H1 (cell line): ENCODE data around the gene RETREG1. TPM values are rescaled to one million over a fixed set of nuclear protein-coding genes. Genes with fewer than 3 reads are reported as not detected.

Experiments
- CTCF ChIA-PET: fragments of 300-600 bp; sonication (Branson Sonifier 250); formaldehyde crosslinking; loops from one replicate; lab custom pipeline; 2021; ENCODE audit not compliant: partially characterized antibody; lab: Charles Lee
- POLR2A ChIA-PET: fragments of 300-600 bp; sonication (Branson Sonifier 250); formaldehyde crosslinking; loops from one replicate; lab custom pipeline; 2021; ENCODE audit warnings: inconsistent platforms; ENCODE audit not compliant: partially characterized antibody; lab: Charles Lee
- DNase-seq, 2 experiments: peaks; one replicate each; pipeline versions ENCODE4 v3.0.0 to v3.0.0-alpha.2; 2010 to 2022; ENCODE audit warnings: low spot score in 2 of 2, low read depth in 1 of 2, mixed read lengths in 1 of 2
- FAIRE-seq: peaks from 2 replicates; lab custom pipeline; 2011; peaks lifted over from hg19 to GRCh38; lab: Jason Lieb, UNC
- H2AFZ ChIP-seq: 2 replicates; pipeline ENCODE4 v1.8.1; 2012; ENCODE audit warnings: low read length, inconsistent platforms
- H2AK5ac ChIP-seq: 2 replicates; pipeline ENCODE4 v1.6.1; 2013; ENCODE audit warnings: low read depth, low read length
- H2BK120ac ChIP-seq: replicated peaks from 2 replicates; pipeline ENCODE3; 2013; ENCODE audit warnings: low read depth, low read length, inconsistent platforms
- H2BK12ac ChIP-seq: 2 replicates; pipeline ENCODE4 v1.6.1; 2013; ENCODE audit warnings: low read depth, low read length
- H2BK15ac ChIP-seq: 2 replicates; pipeline ENCODE4 v1.6.1; 2013; ENCODE audit warnings: low read length
- H2BK20ac ChIP-seq: 2 replicates; pipeline ENCODE4 v1.6.1; 2013; ENCODE audit warnings: low read length
- H2BK5ac ChIP-seq: 2 replicates; pipeline ENCODE4 v1.6.1; 2013; ENCODE audit warnings: low read depth, low read length
- H3K14ac ChIP-seq: 2 replicates; pipeline ENCODE4 v1.6.1; 2013; ENCODE audit warnings: inconsistent platforms; ENCODE audit not compliant: insufficient read length
- H3K18ac ChIP-seq: 2 replicates; pipeline ENCODE4 v1.6.1; 2013; ENCODE audit warnings: low read length; ENCODE audit errors: extremely low read depth
- H3K23ac ChIP-seq: 2 replicates; pipeline ENCODE4 v1.6.1; 2013; ENCODE audit warnings: inconsistent platforms; ENCODE audit not compliant: insufficient read length
- H3K23me2 ChIP-seq: 2 replicates; pipeline ENCODE4 v1.6.1; 2013; ENCODE audit warnings: low read depth, low read length
- H3K27ac ChIP-seq: 2 replicates; pipeline ENCODE4 v1.6.1; 2011; ENCODE audit warnings: low read depth, low read length, inconsistent platforms
- H3K27me3 ChIP-seq, 4 experiments: replicated peaks in 1 of 4; 1 replicate in 1 of 4; 2 replicates in 3 of 4; pipeline versions ENCODE4 v1.6.1 to v1.8.1; 2011 to 2013; ENCODE audit warnings: low read length in 3 of 4, mild to moderate bottlenecking in 3 of 4, inconsistent platforms in 2 of 4, mixed read lengths in 2 of 4, moderate library complexity in 1 of 4; ENCODE audit not compliant: control insufficient read depth in 3 of 4, insufficient read depth in 3 of 4; ENCODE audit errors: extremely low read depth in 1 of 4
- H3K36me3 ChIP-seq, 4 experiments: 2 replicates each; pipeline versions ENCODE4 v1.6.1 to v1.8.1; 2011 to 2013; ENCODE audit warnings: mild to moderate bottlenecking in 4 of 4, low read length in 3 of 4, moderate library complexity in 2 of 4, control low read depth in 1 of 4, inconsistent platforms in 1 of 4; ENCODE audit not compliant: insufficient read depth in 4 of 4, control insufficient read depth in 2 of 4
- H3K4ac ChIP-seq: replicated peaks from 2 replicates; pipeline ENCODE3; 2013; ENCODE audit warnings: low read length, low read depth, mixed read lengths, inconsistent platforms; ENCODE audit not compliant: insufficient read length
- H3K4me1 ChIP-seq, 4 experiments: replicated peaks in 1 of 4; 1 replicate in 1 of 4; 2 replicates in 3 of 4; pipeline versions ENCODE4 v1.6.1 to v1.8.1; 2011 to 2013; ENCODE audit warnings: low read length in 3 of 4, inconsistent platforms in 2 of 4, mixed read lengths in 1 of 4; ENCODE audit not compliant: insufficient read depth in 4 of 4, control insufficient read depth in 3 of 4
- H3K4me2 ChIP-seq, 2 experiments: 2 replicates each; pipeline versions ENCODE4 v1.6.1 to v1.8.1; 2011 to 2013; ENCODE audit warnings: low read depth in 2 of 2, low read length in 2 of 2, control low read depth in 1 of 2, inconsistent platforms in 1 of 2, mild to moderate bottlenecking in 1 of 2; ENCODE audit not compliant: insufficient read depth in 1 of 2
- H3K4me3 ChIP-seq, 4 experiments: fragments of 200-600, 300-600 bp in 1 of 4; sonication (generic), shearing (Covaris generic), sonication (Bioruptor Twin) in 1 of 4; 2 replicates each; pipeline versions ENCODE4 v1.5.1 to v1.8.1; 2011 to 2016; ENCODE audit warnings: low read length in 4 of 4, low read depth in 3 of 4, control low read depth in 2 of 4, inconsistent platforms in 2 of 4, mild to moderate bottlenecking in 2 of 4, mixed read lengths in 1 of 4, moderate library complexity in 1 of 4; ENCODE audit not compliant: insufficient read depth in 2 of 4; ENCODE audit errors: extremely low read depth in 1 of 4
- H3K56ac ChIP-seq: replicated peaks from 2 replicates; pipeline ENCODE3; 2013; ENCODE audit warnings: low read depth, mild to moderate bottlenecking, mixed read lengths, low read length, inconsistent platforms; ENCODE audit not compliant: insufficient read length
- H3K79me1 ChIP-seq: 2 replicates; pipeline ENCODE4 v1.6.1; 2013; ENCODE audit warnings: low read depth, low read length, control low read depth
- H3K79me2 ChIP-seq, 2 experiments: 2 replicates each; pipeline versions ENCODE4 v1.6.1 to v1.8.1; 2012 to 2013; ENCODE audit warnings: low read length in 2 of 2, mild to moderate bottlenecking in 2 of 2, inconsistent platforms in 1 of 2; ENCODE audit not compliant: insufficient read depth in 2 of 2, control insufficient read depth in 1 of 2
- H3K9ac ChIP-seq, 4 experiments: replicated peaks in 1 of 4; 1 replicate in 1 of 4; 2 replicates in 3 of 4; pipeline versions ENCODE4 v1.6.1 to v1.8.1; 2011 to 2013; ENCODE audit warnings: low read depth in 3 of 4, low read length in 3 of 4, control low read depth in 2 of 4, mild to moderate bottlenecking in 2 of 4, moderate library complexity in 2 of 4, inconsistent platforms in 1 of 4; ENCODE audit errors: extremely low read depth in 1 of 4
- H3K9me3 ChIP-seq, 2 experiments: 2 replicates each; pipeline versions ENCODE4 v1.6.1 to v1.8.1; 2012 to 2013; ENCODE audit warnings: mild to moderate bottlenecking in 2 of 2, moderate library complexity in 2 of 2, control low read depth in 1 of 2, inconsistent platforms in 1 of 2, low read depth in 1 of 2, low read length in 1 of 2, mixed read lengths in 1 of 2; ENCODE audit not compliant: insufficient read depth in 2 of 2
- H4K20me1 ChIP-seq, 2 experiments: replicated peaks in 1 of 2; 2 replicates each; pipeline versions ENCODE3 to v1.8.1; 2011 to 2013; ENCODE audit warnings: inconsistent platforms in 2 of 2, low read length in 2 of 2, mild to moderate bottlenecking in 1 of 2; ENCODE audit not compliant: insufficient read depth in 2 of 2, control insufficient read depth in 1 of 2
- H4K5ac ChIP-seq: 2 replicates; pipeline ENCODE4 v1.6.1; 2013; ENCODE audit warnings: low read length, low read depth, mixed read lengths, inconsistent platforms; ENCODE audit not compliant: insufficient read length
- H4K8ac ChIP-seq: 2 replicates; pipeline ENCODE4 v1.8.0; 2013; ENCODE audit warnings: mild to moderate bottlenecking, moderate library complexity, low read length, inconsistent platforms; ENCODE audit not compliant: insufficient read depth; ENCODE audit errors: extremely low read depth
- H4K91ac ChIP-seq: replicated peaks from 2 replicates; pipeline ENCODE3; 2013; ENCODE audit warnings: low read length, mixed read lengths, inconsistent platforms; ENCODE audit not compliant: insufficient read length
- KDM1A ChIP-seq: fragments of 200-600, 300-600 bp; sonication (generic); IDR thresholded peaks from 2 replicates; pipeline ENCODE4 v1.7.1; 2016; ENCODE audit warnings: mild to moderate bottlenecking, low read length, borderline replicate concordance
- KDM5A ChIP-seq: fragments of 200-600 bp; IDR thresholded peaks from 2 replicates; pipeline ENCODE4 v1.7.1; 2012; ENCODE audit warnings: mild to moderate bottlenecking, low read length, inconsistent platforms, mixed read lengths
- whole genome bisulfite sequencing, 2 experiments: shearing (Covaris generic) in 1 of 2; methylation state at CpG; one replicate each; pipeline versions ENCODE4 v1.1.6 to v1.1.7; 2013 to 2015; ENCODE audit warnings: low lambda C conversion rate in 2 of 2, mixed read lengths in 2 of 2, inconsistent platforms in 1 of 2, low coverage in 1 of 2, missing lambda C conversion rate in 1 of 2; ENCODE audit not compliant: insufficient replicate concordance in 2 of 2, insufficient coverage in 1 of 2, insufficient read length in 1 of 2; ENCODE audit errors: extremely low coverage in 1 of 2, missing lambda C conversion rate in 1 of 2; 5-methylcytosine and 5-hydroxymethylcytosine counted together
- polyA plus RNA-seq, 7 experiments: library from polyadenylated mRNA; depleted of rRNA in 3 of 7; stranded (reverse) in 5 of 7; unstranded in 2 of 7; fragments of >200 nt in 5 of 7; fragments of 200-250 nt in 2 of 7; gene quantifications; 1 replicate in 5 of 7; 2 replicates in 1 of 7; 4 replicates in 1 of 7; pipeline versions ENCODE4 v1.2.1 to v1.2.3, GENCODE V29; 2011 to 2013; ENCODE audit warnings: missing spikeins in 2 of 7, mixed read lengths in 2 of 7
- total RNA-seq: library from RNA; stranded (reverse); fragmentation: NEBNext Ultra II Directional; extraction: Animal tissue kit (Norgen Biotek cat#: 25700); gene quantifications from 2 replicates; pipeline ENCODE4 v1.2.1, GENCODE V29; 2021
- TF ChIP-seq, protein P1 (sequence below), 3 experiments: IDR thresholded peaks; 1 replicate in 2 of 3; 2 replicates in 1 of 3; pipeline versions ENCODE4 v1.5.1 to v1.6.1; 2011; ENCODE audit warnings: low read length in 3 of 3, mild to moderate bottlenecking in 3 of 3, inconsistent platforms in 2 of 3, low read depth in 1 of 3, moderate library complexity in 1 of 3; ENCODE audit not compliant: insufficient read depth in 1 of 3; ENCODE audit errors: control extremely low read depth in 1 of 3

Gene RETREG1
- total and polyA plus RNA-seq, 2 of the 8 experiments (the other 6 are each of a cell fraction or from before 2014, with no cell fraction given), result 0.62 to 1.9 TPM

DNA sequence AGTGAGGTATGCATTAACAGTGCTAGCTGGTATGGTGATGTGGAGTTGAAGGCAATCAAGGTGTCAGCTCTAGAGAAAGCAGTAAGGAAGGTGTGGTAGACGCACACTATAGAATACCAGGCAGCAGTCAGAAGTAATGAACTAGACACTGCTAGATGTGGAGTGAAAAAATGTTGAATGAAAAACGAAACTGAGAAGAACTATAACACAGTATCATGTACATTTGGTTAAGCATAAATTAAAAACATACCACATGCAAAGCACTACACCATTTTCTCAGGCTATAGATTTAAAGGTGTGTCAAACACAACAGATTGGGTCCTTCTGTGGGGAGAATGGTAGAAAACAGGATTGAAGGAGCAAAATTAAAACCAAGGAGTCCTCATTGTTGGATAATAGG, 166.6 kb downstream of the RETREG1 start:
- H3K18ac ChIP-seq, result no peak overlapping the region
- H2AFZ ChIP-seq, result no peak overlapping the region
- FAIRE-seq (no peak), DNase-seq (no peak)
- H2BK12ac ChIP-seq, result no peak overlapping the region
- H3K27me3 ChIP-seq, result no peaks in the 10 kb centered on the region
- no peak overlapping the region for H4K8ac ChIP-seq
- no peak overlapping the region for H3K56ac ChIP-seq
- H3K9me3 ChIP-seq, result no peaks in the 10 kb centered on the region
- no peak overlapping the region for H2BK5ac ChIP-seq
- H3K23ac ChIP-seq, result no peak overlapping the region
- H3K36me3 ChIP-seq, result peaks cover 6 to 33% (median 28%) of the 10 kb centered on the region in 4 experiments
- 88% methylated on average over 2 of the region's 2 CpGs; no CpG with 5 or more reads in 1 of the 2 experiments for WGBS, 2 experiments
- H3K9ac ChIP-seq, result no peak overlapping the region
- no peak overlapping the region for H3K4me2 ChIP-seq
- H3K79me1 ChIP-seq, result peaks cover 2% of the 10 kb centered on the region; the same call in 1 of the 2 replicates
- no peaks in the 10 kb centered on the region for H3K4me1 ChIP-seq
- ChIA-PET CTCF (interaction anchor here (0.7 to 11.0 kb wide), 3 partner anchors 103 to 434 kb away, joined by 3 to 125 read pairs (median 3); no protein-coding TSS in a partner anchor), POLR2A (interaction anchor here (0.8 kb wide), 1 partner anchor 9 kb away, joined by 3 read pairs; no protein-coding TSS in a partner anchor)
- no peak overlapping the region for H2BK20ac ChIP-seq
- H3K4ac ChIP-seq, result no peak overlapping the region
- no peak overlapping the region for H3K14ac ChIP-seq
- H4K20me1 ChIP-seq, result peaks cover 0 to 2% of the 10 kb centered on the region in 2 experiments
- H3K27ac ChIP-seq, result no peak overlapping the region
- no peak overlapping the region for H3K4me3 ChIP-seq
- no peak overlapping the region for H2BK15ac ChIP-seq
- H2BK120ac ChIP-seq, result no peak overlapping the region
- peaks cover 0 to 8% of the 10 kb centered on the region in 2 experiments; a peak in 2 of 4 replicates for H3K79me2 ChIP-seq
- H4K91ac ChIP-seq, result no peak overlapping the region
- no peak overlapping the region for H4K5ac ChIP-seq
- no peaks in the 10 kb centered on the region for H3K23me2 ChIP-seq
- H2AK5ac ChIP-seq, result no peak overlapping the region
- TF ChIP-seq KDM5A (no peak), KDM1A (no peak)
- TF ChIP-seq, protein P1, sequence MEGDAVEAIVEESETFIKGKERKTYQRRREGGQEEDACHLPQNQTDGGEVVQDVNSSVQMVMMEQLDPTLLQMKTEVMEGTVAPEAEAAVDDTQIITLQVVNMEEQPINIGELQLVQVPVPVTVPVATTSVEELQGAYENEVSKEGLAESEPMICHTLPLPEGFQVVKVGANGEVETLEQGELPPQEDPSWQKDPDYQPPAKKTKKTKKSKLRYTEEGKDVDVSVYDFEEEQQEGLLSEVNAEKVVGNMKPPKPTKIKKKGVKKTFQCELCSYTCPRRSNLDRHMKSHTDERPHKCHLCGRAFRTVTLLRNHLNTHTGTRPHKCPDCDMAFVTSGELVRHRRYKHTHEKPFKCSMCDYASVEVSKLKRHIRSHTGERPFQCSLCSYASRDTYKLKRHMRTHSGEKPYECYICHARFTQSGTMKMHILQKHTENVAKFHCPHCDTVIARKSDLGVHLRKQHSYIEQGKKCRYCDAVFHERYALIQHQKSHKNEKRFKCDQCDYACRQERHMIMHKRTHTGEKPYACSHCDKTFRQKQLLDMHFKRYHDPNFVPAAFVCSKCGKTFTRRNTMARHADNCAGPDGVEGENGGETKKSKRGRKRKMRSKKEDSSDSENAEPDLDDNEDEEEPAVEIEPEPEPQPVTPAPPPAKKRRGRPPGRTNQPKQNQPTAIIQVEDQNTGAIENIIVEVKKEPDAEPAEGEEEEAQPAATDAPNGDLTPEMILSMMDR (IDR thresholded peaks at IDR 0.05; ENCODE audit: control extremely low read depth in 1 of 3, insufficient read depth in 1 of 3, low read depth in 1 of 3, low read length in 3 of 3), result no peak
